ENCODE results near the gene CTBP2.

CTBP2 gene

GRCh38 chr10:125010362-125010761 lies 150.0 kb downstream of the CTBP2 start:
- no peak for DNase-seq (ENCODE audit: extremely low read depth, insufficient read length)
- Histone ChIP-seq H3K4me3 (replicated peaks; ENCODE audit: low read depth, low read length) (no peak overlapping the region), H3K36me3 (ENCODE audit: control insufficient read depth, insufficient read depth, low read length) (no peaks in the 10 kb centered on the region), H3K27me3 (replicated peaks; ENCODE audit: control insufficient read depth, insufficient read depth, low read length) (peaks cover 3% of the 10 kb centered on the region)
- no peak for TF ChIP-seq CTCF (IDR thresholded peaks at IDR 0.05; ENCODE audit: insufficient read depth, low read length, poor library complexity, severe bottlenecking)

- TF ChIP-seq CTCF (IDR thresholded peaks at IDR 0.05; ENCODE audit: insufficient read depth, low read length, poor library complexity, severe bottlenecking), result no peak
- peaks cover 3% of the 10 kb centered on the region for H3K27me3 ChIP-seq (replicated peaks; ENCODE audit: control insufficient read depth, insufficient read depth, low read length)
- no peaks in the 10 kb centered on the region for H3K36me3 ChIP-seq (ENCODE audit: control insufficient read depth, insufficient read depth, low read length)
- DNase-seq (ENCODE audit: extremely low read depth, insufficient read length), result no peak
- H3K4me3 ChIP-seq (replicated peaks; ENCODE audit: low read depth, low read length), result no peak overlapping the region
These were observed 150.7 kb downstream of the CTBP2 start for GRCh38 chr10:125009661-125010161.

DNA sequence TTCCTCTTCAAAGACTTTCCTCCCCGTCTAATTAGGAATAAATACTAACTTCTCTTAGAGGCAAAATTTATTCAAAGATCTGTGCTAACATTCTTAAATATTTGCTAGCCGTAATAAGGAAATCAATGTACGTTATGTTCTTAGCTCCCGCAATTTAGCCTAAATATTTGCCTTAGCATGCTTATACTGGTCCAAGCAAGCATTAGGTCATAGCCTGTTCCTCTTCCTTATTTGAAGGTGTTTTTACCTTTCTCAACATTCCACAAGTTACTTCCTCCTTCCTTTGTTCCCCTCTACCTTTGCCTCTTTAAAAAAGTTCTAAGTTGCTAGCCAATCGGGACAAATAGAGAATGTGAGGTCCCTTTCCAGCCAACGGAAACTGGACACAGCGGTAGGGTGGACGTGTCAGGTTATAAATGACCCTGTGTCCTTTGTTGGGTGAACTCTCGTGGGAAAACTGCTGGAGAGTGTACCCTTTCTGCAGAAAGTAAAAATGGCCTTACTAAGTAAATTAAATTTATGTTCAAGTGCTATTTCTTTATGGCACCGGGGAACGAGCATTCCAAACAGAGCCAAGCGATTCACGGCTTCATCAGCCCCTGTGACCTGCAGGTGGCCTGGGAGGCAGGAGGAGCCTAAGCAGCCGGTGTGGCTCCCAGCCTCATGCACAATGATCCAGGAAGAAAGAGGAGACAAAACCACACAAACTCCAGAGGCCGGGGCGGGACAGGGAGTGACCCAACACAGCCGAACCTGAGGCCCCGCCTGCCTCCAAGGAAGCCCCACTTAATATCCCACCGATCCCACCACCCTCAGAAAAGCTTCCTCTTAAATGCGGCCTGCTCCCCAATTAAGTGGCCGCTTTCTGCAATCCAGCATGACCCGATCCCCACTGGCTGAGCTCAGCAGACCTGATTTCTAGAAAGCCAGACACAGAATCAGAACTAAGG lies 151.4 kb downstream of the CTBP2 start:
- Histone ChIP-seq H3K27me3 (replicated peaks; ENCODE audit: control insufficient read depth, insufficient read depth, low read length) (no peaks in the 10 kb centered on the region; the same call in none of the 2 replicates), H3K4me3 (replicated peaks; ENCODE audit: low read depth, low read length) (no peak overlapping the region), H3K36me3 (ENCODE audit: control insufficient read depth, insufficient read depth, low read length) (no peaks in the 10 kb centered on the region)
- no peak for TF ChIP-seq CTCF (IDR thresholded peaks at IDR 0.05; ENCODE audit: insufficient read depth, low read length, poor library complexity, severe bottlenecking)
- no peak for DNase-seq (ENCODE audit: extremely low read depth, insufficient read length)

DNA sequence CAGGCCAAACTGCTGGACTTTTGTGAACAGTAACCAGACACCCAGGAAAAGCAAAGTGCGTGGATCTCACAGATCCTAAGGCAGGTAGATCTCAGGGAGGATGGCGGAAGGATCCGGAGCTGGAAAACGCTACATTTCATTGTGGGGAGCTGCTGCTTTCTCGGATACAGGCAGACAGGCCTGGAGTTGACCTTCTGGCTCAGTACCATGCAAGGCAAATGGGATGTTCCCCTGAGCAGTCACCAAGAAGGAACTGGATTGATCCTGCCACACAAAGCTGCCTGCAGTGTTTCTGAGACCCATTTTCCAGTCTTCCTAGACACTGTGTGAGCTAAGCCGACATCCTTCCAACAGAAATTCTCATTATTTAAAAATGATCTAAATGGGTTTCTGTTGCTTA lies 152.9 kb downstream of the CTBP2 start:
- TF ChIP-seq CTCF (IDR thresholded peaks at IDR 0.05; ENCODE audit: insufficient read depth, low read length, poor library complexity, severe bottlenecking), result no peak
- Histone ChIP-seq H3K4me3 (replicated peaks; ENCODE audit: low read depth, low read length) (no peak overlapping the region), H3K27me3 (replicated peaks; ENCODE audit: control insufficient read depth, insufficient read depth, low read length) (no peaks in the 10 kb centered on the region; the same call in none of the 2 replicates), H3K36me3 (ENCODE audit: control insufficient read depth, insufficient read depth, low read length) (no peaks in the 10 kb centered on the region)
- DNase-seq (ENCODE audit: extremely low read depth, insufficient read length), result no peak

DNA sequence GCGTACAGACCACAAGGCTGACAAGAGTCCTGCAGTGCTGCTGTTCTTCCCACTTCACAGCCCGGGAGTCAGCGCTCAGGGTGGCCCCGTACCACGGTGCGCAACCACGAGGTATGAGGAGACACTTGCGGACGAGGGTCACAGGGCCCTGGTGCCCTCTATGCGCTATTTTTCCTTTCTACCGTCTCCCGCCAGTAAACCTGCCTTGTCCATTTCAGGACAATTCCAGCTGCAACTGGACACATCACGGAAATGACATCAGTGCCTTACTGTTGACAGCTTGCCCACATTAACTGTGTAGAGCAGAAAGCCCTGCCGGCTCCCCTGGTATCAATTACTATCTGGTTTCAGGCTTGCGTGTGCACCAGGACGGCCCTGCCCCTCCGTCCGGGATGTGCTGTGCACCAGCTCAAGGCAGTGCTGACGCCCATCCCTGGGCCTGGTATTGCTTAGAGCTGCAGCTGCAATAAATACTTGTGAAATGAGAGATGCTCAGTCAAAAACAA lies 153.4 kb downstream of the CTBP2 start:
- H3K36me3 ChIP-seq (ENCODE audit: control insufficient read depth, insufficient read depth, low read length), result no peaks in the 10 kb centered on the region
- no peak for TF ChIP-seq CTCF (IDR thresholded peaks at IDR 0.05; ENCODE audit: insufficient read depth, low read length, poor library complexity, severe bottlenecking)

More for the DNA sequence above, 153.4 kb downstream of the CTBP2 start:
- H3K4me3 ChIP-seq (replicated peaks; ENCODE audit: low read depth, low read length), result no peak overlapping the region
- DNase-seq (ENCODE audit: extremely low read depth, insufficient read length), result no peak
- no peaks in the 10 kb centered on the region; the same call in none of the 2 replicates for H3K27me3 ChIP-seq (replicated peaks; ENCODE audit: control insufficient read depth, insufficient read depth, low read length)

Data from GM06990 (cell line).